Measurements from ENCODE around the gene PRCP.
"Not testable (repeated sequence)": the region's sequence is repeated elsewhere in the genome, so short reads cannot be mapped to it uniquely, and the experiment has no call there.

The PRCP gene

DNA sequence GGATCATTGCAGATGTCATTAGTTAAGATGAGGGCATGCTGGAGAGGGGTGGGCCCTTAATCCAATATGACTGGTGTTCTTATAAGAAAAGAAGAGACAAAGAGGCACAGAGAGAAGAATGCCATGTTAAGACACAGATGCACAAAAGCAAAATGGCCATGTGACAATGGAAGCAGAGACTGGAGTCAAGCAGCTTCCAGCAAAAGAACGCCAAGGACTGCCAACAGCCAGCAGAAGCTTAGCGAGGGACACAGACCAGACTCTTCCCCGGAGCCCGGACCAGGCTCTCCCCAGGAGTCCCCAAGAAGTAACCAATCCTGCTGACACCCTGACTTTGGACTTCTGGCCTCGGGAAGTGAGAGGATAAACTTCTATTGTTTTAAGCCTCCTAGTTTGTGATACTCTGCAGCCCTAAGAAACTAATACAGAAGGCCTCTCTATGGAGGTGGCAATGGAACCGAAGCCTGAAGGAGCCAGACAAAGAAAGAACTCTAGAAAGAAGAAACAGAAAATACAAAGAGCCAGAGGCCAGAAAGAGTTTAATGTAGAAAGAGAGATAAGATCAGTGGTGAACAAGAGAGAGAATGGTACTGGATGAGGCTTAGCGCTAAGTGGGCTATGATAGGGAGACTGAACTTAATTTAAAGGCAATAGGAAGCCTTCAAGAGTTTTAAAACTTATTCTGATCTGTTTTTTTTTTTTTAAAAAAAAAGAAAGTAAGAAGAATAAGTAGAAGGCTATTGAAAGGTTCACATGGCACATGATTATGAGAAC, 27.7 kb downstream of the PRCP start:
- in situ Hi-C loops (cut with HindIII; ENCODE audit: low sequenced_read_pairs): no loop called here

DNA sequence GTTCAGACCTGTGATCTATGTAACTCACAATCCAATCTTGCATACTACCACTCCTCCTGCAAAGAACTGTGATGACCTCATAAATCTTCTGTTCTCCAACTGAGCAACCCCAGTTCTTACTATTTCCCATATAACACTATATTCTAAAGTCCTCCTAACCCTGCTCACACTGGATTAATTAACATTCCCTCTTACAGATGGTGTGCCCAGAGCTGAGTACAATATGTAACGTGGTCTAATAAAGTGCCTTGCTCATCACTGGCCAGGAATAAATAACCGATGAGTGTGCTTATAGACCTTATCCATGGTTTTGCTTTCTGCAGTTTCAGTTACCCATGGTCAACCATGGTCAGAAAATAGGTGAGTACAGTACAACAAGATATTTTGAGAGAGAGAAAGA, 28.6 kb downstream of the PRCP start:
- in situ Hi-C loops (cut with HindIII; ENCODE audit: low sequenced_read_pairs): no loop called here

DNA sequence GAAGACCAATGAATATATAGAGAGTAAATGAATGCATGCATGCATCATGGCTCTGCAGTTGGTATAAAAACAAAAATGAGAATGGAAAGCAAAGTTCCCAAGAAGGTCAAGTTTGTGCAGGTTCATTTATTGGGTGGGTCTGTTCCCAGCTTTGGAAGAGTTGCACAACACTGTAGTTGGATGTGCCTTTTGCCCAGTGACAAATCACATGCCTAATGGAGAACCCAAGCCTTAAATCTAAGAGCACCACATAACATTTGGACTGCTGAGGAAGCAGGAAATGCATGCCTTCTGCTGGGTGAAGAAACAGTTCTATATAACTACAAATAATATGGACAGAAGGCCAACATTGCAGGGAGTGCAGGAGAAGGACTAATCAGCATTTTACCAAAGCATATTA, 30.6 kb downstream of the PRCP start:
- in situ Hi-C loops (cut with HindIII; ENCODE audit: low sequenced_read_pairs): no loop called here

DNA sequence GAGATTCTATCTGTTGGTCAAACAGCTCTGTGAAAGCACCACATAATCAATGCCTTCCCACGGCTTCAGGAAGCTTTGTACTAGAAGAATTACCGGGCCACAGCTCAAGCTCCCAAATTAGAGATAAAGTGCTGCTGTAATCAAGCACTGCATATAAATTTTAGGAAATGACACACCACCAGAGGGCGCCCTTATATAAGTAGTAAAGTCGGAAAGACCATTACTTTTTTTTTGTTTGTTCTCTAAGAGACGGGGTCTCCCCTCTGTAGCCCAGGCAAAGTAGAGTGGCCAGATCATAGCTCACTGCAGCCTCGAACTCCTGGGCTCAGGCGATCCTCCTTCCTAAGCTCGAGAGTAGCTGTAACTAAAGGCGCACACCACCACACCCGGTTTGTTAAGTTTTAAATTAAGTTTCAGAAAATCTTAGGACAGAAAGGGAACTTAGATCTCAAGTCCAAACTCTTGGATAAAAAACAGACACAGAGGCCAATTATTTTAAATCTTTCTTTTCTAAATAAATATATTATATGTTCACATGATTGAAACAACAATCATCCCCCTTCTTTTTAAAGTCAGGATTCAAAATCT, 32.6 kb downstream of the PRCP start:
- in situ Hi-C loops (cut with HindIII; ENCODE audit: low sequenced_read_pairs): no loop called here

DNA sequence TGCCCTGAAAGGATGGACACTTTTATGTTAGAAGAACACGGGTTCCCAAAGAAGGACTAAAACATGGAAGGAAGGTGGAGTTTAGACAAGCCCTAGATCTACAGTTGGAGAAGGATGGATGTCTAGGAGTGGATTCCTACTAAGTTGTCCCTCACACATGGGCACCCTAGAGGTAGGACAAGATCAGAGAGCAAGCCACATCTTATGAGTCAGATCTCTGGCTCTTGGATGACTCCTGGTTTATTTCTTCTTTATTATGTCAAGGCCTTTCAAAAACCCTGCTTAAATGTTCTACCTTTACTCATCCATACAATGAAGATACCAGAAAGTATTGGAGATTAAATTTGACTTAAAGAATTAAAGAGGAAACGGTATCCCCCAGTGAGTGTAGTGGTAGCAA, 34.4 kb downstream of the PRCP start:
- in situ Hi-C loops (cut with HindIII; ENCODE audit: low sequenced_read_pairs): no loop called here

DNA sequence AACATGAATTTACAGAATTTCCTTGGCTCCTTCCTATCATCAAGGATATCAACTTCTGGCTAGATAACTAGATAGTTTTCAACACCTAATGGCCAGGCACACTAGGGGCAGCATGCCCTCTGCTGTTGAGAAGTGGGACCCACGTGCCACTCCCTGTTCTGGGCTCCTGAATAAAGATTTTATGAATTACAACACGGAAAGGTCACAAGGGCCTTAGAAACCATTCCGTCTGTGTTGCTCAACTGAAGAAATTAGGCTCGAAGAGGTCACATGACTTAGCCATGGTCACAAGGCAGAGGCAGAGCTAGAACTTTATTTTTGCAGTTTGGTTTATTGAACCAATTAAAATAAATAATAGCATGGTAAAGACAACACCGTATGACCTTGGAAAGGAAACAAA, 36.0 kb downstream of the PRCP start:
- in situ Hi-C loops (cut with HindIII; ENCODE audit: low sequenced_read_pairs): no loop called here

DNA sequence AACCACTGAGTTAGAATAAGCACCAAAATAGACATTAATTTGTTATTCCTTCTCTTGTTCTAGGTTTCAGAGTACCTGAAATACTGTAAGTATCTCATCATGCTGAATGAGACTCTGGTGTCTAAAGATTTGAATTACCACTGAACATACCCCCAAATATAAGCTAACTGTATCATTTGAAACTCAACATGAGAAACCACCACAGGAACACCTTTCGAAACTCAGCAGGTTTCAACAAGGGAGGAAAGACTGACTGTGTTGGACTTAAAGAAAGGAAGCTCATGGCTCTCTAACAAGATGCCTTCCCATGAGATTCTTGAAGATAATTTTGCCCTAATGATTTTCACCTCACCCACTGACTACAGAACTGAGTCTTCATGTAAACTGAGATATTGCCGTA, 37.0 kb downstream of the PRCP start:
- in situ Hi-C loops (cut with HindIII; ENCODE audit: low sequenced_read_pairs): no loop called here

GRCh38 chr11:82862379-82862778, 37.9 kb downstream of the PRCP start:
- in situ Hi-C loops (cut with HindIII; ENCODE audit: low sequenced_read_pairs): no loop called here

DNA sequence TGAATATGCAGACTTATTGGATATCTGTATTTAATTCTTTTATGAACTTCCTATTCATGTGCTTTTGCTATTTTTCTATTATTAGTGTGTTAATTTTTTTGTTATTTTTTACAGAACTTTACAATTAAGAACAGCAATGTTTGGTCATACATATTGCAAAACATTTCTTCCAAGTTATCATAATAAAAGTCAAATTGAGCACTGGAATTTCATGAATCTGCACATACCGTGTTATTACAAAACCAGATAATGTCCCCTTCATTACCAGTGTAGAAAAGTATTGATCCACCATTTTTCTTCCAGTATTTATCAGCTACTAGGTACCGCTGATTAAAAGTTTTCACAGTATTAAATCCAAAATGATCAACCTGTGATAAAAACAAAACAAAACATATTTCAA, 40.5 kb downstream of the PRCP start:
- in situ Hi-C loops (cut with HindIII; ENCODE audit: low sequenced_read_pairs): no loop called here

- in situ Hi-C loops (cut with HindIII; ENCODE audit: low sequenced_read_pairs): no loop called here
Observed at GRCh38 chr11:82858556-82859091, 41.6 kb downstream of the PRCP start.

DNA sequence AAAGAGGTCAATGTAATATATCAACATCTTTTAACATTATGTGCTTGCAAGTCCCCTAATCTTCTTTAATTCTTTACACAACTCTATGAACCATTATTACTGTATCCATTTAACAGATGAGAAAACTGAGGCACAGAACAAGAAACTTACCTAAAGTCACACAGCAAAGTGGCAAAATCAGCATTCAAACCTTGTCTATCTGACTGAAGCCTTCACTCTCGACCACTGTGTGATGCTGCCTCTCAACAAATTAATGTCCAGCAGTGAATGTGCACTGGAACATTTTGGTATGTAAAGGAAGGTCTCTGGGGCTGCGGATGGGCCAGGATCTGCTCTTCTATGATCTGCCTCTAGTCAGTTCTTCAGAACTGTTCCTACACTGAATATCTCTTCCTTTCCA, 42.1 kb downstream of the PRCP start:
- in situ Hi-C loops (cut with HindIII; ENCODE audit: low sequenced_read_pairs): no loop called here

DNA sequence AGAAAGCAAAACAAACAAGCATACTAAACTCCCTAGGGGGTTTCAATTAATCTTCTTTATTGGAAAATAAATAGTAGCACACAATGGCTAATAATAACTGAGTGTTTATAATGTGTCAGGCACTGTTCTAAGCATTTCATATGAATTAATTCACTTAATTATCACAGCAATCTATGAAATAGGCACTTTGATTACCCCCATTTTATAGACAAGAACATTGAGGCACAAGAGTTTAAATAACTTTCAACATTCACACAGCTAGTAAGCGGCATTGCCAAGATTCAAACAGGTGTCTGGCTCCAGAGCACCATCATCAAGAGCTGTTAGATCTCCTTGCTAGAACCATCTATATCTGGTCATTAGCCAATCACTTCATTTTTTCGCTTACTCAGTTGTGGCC, 43.1 kb downstream of the PRCP start:
- in situ Hi-C loops (cut with HindIII; ENCODE audit: low sequenced_read_pairs): no loop called here

GRCh38 chr11:82855616-82856015, 44.6 kb downstream of the PRCP start:
- in situ Hi-C loops (cut with HindIII; ENCODE audit: low sequenced_read_pairs): no loop called here

DNA sequence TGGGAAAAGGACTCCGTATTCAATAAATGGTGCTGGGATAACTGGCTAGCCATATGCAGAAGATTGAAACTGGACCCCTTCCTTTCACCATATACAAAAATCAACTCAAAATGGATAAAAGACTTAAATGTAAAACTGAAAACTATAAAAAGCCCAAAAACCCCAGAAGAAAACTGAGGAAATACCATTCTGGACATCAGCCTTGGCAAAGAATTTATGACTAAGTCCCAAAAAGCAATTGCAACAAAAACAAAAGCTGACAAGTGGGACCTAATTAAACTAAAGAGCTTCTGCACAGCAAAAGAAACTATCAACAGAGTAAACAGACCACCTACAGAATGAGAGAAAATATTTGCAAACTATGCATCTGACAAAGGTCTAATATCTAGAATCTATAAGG, 45.3 kb downstream of the PRCP start:
- in situ Hi-C loops (cut with HindIII; ENCODE audit: low sequenced_read_pairs): not testable (repeated sequence)

- in situ Hi-C loops (cut with HindIII; ENCODE audit: low sequenced_read_pairs): no loop called here
Observed at GRCh38 chr11:82854242-82854641, 46.0 kb downstream of the PRCP start.

DNA sequence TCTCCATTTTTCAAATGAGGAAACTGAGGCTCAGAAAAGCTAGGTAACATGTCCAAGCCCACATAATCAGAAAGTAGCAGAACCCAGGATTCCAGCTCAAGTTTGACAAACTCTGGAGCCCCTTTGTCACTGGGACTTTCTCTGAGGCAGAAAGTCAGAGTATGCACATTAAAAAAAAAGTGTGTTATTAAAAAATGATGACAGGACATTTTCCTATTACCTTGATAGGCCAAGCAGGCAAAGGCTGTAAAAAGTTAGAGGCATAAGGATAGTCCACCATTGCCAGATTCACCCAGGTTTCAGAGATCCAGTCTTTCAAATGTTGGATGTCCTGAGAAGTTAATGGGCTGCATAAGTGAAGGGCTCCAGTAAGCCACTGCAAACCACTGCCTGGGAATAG, 51.4 kb downstream of the PRCP start:
- in situ Hi-C loops (cut with HindIII; ENCODE audit: low sequenced_read_pairs): no loop called here

GRCh38 chr11:82845356-82846353, 54.6 kb downstream of the PRCP start:
- in situ Hi-C loops (cut with HindIII; ENCODE audit: low sequenced_read_pairs): no loop called here

DNA sequence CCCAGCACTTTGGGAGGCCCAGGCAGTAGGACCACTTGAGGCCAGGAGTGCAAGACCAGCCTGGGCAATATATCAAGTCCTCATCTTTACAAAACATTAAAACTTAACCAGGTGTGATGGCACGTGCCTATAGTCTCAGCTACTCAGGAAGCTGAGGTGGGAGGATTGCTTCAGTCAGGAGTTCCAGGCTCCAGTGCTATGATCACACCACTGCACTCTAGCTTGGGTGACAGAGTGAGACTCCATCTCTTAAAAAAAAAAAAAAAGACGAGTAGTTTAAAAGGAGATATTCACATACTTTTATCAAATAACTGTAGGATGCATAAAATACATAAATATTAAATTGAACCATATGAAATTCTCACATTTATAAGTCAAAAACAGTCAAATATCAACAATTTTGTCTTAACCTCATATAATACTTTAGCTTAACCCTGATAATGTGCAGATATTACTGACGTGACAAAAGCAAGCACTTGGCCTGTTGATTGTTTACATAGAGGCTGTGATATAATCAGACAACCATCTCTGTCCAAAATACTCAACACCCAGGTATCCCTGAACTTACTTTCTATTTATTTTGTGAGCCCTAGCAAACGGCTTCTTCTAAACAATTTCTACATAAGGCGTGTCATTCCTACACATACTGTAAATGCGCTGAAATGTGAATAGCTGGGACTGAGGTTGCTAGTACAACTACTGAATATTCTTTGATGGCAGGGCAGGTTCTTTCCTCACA, 57.0 kb downstream of the PRCP start:
- in situ Hi-C loops (cut with HindIII; ENCODE audit: low sequenced_read_pairs): no loop called here

GRCh38 chr11:82842019-82842418, 58.2 kb downstream of the PRCP start:
- in situ Hi-C loops (cut with HindIII; ENCODE audit: low sequenced_read_pairs): no loop called here

GRCh38 chr11:82837650-82838049, 62.6 kb downstream of the PRCP start:
- in situ Hi-C loops (cut with HindIII; ENCODE audit: low sequenced_read_pairs): no loop called here

GRCh38 chr11:82832983-82833382, 67.2 kb downstream of the PRCP start:
- in situ Hi-C loops (cut with HindIII; ENCODE audit: low sequenced_read_pairs): no loop called here

Data from DLD1 (cell line).